Dedifferentiated amniotic fluid mesenchymal stem cell (primary cell): ENCODE results near the gene PRTN3.
"Not testable (repeated sequence)": the region's sequence is repeated elsewhere in the genome, so short reads cannot be mapped to it uniquely, and the experiment has no call there.

Experiments used
- DNase-seq: peaks from one replicate; pipeline ENCODE4 v3.0.0-alpha.2; 2016; ENCODE audit errors: extremely low spot score

PRTN3 gene

GRCh38 chr19:881385-882071 is 40.7 kb downstream of the PRTN3 start:
- no peak for DNase-seq

DNA sequence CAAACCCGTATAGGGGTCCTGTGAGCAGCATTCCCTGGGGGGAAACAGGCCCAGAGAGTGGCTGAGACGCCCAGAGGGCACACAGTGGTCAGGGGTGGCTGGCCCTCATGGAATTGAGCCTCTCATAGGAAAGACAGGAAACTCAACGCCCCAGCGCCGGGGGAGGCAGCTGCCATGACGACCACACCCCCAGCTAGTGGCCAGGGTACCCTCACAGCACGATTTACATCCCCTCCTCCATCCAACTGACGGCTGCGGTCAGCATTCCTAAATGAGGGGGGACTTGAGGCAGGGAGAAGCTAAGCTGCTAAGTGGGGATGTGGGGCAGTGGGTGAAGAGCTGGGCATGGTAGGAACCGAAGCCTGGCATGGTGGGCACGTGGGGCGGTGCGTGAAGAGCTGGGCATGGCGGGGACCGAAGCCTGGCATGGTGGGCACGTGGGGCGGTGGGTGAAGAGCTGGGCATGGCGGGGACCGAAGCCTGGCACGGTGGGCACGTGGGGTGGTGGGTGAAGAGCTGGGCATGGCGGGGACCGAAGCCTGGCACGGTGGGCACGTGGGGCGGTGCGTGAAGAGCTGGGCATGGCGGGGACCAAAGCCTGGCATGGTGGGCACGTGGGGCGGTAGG is 42.2 kb downstream of the PRTN3 start:
- DNase-seq, result no peak

DNA sequence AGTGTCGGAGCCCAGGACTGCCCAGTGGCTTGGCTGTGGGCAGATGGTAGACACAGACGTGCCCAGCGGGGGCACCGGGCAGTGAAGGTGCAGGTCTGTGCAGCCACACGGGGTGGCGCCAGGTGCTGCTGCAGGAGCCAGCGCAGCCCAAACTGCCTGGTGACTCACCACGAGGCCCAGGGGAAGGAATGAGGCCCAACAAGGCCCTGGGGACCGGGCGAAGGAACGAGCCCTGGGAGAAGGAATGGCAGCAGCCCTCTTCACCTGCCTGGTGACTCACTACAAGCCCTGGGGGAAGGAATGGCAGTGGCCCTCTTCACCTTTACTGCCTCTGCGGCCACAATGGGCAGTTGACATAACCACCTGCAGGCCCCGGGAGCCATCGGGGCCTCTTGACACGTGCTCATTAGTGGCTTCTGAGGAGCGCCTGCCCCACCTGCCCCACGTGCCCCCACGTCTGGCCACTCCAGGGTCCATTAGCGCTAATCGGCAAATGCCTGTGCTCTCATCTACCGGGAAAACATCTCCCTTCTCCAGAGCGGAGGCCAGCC is 42.9 kb downstream of the PRTN3 start:
- no peak for DNase-seq

DNA sequence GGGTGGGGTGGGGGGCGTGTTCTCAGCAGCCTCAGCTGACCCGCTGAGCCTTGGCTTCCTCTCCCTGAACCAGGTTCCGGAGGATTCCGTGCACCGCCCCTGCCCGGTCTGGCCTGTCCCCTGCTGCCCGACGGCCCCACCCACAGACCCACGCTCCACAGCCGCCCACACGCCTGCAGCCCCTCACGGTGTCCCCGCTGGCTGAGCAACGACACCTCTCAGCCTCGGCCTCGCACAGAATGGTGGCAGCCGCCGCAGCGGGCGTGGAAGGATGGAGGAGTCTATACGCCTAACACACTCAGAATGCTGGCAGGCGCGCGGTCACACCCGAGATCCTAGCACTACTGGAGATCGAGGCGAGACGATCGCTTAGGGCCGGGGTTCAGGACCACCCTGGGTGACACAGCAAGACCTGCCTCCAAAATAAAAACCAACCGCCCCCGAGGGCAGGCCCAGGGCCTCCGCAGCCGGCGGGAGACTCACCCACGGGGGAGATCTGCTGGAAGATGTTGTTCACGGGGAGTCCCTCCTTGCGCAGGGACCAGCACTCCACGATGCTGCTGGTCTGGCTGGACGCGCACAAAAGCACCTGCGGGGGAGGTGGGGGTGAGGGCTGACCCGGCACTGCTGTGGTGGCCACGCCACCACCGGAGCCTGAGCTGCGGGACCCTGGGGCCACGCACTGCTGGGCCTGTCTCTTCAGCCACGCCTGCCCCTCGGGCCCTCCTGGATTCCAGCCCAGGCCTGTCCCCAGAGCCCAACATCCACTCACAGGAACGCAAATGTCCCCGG is 43.8 kb downstream of the PRTN3 start:
- no peak for DNase-seq

DNA sequence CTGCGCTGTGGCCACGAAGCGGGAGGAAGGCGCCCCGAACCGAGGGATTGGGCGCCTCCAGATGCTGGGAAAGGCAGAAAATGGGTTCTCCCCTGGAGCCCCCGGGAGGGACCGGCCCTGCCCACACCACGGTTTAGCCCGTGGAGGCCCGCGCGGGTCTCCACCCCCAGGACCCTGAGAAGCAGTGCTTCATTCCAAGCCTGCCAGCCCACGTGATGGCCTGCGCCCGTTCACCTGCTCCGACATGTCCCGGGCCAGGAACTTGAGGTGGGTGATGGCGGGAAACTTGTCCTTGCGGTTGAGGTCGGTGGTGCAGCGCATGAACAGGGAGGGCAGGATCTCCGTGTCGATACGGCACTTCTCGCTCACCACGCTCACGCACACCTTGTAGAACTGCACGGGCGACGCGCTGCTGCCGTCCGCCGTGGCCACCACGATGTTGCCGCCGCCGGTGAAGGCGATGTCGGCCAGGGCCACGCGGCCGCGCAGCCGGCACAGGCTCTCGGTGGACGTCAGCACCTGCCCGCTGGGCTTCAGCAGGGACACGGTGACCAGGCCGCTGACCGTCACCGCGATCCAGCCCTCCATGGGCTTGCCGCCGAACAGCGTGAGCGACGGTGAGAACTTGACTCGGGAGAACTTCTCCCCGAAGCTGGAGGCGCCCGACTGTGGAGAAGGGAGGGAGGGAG is 44.9 kb downstream of the PRTN3 start:
- no peak for DNase-seq

DNA sequence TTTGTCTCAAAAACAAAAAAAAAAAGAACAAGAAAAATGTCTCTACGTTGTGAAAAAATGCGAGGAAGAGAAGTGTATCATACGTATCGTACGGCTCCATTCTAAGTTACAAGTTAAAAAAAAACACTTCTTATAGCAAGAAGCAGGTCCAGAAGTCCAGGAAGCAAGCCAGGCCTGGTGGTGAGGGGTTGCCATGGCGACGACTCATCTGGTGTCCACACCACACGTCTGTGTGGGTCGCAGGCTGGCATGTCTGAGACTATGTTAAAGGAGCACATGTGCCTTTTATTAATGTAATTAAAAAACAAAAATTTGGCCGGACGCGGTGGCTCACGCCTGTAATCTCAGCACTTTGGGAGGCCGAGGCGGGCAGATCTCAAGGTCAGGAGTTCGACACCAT is 46.3 kb downstream of the PRTN3 start:
- no peak for DNase-seq

DNA sequence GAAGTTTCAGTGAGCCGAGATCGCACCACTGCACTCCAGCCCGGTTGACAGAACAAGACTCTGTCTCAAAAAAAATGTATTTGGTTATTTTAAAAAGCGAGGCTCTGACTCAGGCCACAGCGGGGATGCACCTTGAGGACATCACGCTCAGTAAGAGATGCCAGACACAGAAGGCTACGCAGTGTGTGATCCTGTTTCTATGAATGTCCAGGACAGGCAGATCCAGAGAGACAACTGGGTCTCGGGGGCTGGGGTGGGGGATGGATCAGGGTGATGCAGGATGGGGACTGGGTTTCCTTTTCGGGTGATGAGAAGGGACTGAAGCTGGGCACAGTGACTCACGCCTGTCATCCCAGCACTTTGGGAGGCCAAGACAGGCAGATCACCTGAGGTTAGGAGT is 46.8 kb downstream of the PRTN3 start:
- DNase-seq, result no peak

GRCh38 chr19:888581-889385 is 48.0 kb downstream of the PRTN3 start:
- DNase-seq, result no peak

DNA sequence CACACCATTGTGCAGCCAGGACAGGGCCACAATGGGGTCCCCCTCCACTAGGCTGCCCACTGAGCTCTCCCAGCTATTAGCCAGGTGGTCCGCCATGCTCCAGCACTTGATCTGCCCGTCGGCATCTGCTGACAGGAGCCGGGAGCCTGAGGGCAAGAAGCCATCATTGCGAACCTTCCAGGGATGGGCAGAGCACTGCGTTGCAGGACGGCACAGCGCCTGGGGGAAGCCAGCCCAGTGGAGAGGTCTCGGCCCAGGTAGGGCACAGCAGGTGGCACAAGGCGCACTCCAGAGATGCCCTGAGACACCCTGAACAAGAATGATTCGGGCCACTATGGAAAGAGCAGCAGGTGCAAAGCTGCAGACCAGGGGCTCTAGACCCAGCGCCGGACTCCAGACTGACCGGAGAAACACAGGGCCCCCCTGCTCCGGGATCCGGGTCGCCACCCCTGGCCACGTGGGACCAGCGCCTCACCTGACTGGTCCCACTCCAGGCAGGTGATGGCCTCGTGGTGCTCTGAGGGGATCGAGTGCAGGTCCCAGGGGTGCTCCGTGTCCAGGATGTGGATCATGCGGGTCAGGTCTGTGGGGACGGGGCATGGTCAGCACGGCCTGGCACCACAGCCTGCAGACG is 49.0 kb downstream of the PRTN3 start:
- DNase-seq, result no peak

DNA sequence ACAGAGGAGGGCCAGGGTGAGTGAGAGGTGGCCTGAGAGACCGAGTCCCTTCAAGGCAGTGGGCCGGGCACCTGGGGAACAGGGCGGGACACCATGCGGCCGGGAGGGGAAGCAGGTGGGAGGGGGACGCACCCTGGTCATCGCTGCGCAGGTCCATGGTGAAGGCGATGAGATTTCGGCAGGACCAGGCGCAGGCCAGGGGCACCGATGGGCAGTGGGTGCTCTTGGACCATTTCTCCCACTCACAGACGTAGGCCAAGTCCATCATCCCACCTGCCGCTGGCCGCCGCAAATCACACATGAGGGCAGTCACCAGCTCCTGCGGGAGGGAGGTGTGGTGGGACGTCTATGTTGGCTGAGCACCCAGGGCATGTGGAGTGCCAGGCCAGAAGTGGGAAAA is 50.0 kb downstream of the PRTN3 start:
- no peak for DNase-seq

- not testable (repeated sequence) for DNase-seq
These were observed 50.8 kb downstream of the PRTN3 start for GRCh38 chr19:891421-892200.

- no peak for DNase-seq
These were observed 51.6 kb downstream of the PRTN3 start for GRCh38 chr19:892243-892893.

GRCh38 chr19:892894-893689 is 52.3 kb downstream of the PRTN3 start, which contains the start of the genes MED16 and RNU6-9:
Gene MED16 (minus strand): TSS chr19:893187. CDS start chr19:891131, 2,056 bp downstream.
Gene RNU6-9 (plus strand): TSS chr19:893484.
- DNase-seq, result peak; percentile 92

DNA sequence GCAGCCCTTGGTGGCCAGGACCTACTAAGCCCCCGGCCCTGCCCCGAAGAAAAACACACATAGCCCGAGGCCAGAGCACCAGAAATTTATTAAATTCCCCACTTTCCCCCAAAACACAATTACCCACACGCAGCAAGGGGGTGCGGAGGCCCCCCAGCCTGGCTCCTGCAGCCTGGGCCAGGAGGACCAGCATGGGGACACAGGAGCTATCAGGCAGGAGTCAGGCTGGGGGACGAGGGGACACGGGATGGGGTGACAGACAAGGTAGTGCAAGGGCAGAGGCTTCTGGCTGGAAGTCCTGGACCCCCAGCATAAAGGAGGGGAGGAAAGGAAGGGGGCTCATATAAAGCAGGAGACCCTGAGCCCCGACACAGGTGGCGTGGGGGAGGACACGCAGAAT is 55.6 kb downstream of the PRTN3 start:
- DNase-seq, result no peak

DNA sequence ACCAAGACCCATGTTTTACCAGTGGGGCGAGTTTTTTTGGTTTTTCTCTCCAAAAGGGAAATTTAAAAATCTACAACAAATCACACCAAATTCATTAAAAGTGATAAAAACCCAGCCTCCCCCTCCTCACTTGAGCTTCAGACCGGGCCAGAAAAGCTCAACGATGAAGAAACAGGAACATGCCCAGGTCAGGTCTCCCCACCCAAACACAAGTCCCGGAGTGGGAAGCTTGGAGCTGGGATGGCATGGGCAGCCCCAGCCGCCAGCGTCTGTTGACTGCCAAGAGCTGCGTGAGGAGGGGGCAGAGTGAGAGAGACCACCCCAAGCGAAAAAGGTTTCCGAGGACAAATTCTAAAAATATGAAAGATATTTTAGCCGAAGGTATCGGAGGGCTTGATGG is 56.2 kb downstream of the PRTN3 start:
- DNase-seq, result no peak

GRCh38 chr19:897442-898039 is 56.7 kb downstream of the PRTN3 start:
- no peak for DNase-seq
